ENCODE data around the gene CALML5.

GRCh38 chr10:5466451-5467206 lies 32.7 kb downstream of the CALML5 start:
- no peak for TF ChIP-seq POLR2A (IDR thresholded peaks at IDR 0.05)
- TF ChIP-seq, protein P1, sequence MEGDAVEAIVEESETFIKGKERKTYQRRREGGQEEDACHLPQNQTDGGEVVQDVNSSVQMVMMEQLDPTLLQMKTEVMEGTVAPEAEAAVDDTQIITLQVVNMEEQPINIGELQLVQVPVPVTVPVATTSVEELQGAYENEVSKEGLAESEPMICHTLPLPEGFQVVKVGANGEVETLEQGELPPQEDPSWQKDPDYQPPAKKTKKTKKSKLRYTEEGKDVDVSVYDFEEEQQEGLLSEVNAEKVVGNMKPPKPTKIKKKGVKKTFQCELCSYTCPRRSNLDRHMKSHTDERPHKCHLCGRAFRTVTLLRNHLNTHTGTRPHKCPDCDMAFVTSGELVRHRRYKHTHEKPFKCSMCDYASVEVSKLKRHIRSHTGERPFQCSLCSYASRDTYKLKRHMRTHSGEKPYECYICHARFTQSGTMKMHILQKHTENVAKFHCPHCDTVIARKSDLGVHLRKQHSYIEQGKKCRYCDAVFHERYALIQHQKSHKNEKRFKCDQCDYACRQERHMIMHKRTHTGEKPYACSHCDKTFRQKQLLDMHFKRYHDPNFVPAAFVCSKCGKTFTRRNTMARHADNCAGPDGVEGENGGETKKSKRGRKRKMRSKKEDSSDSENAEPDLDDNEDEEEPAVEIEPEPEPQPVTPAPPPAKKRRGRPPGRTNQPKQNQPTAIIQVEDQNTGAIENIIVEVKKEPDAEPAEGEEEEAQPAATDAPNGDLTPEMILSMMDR (IDR thresholded peaks at IDR 0.05) = no peak
- peak; percentile 72 for TF ChIP-seq POLR2AphosphoS5 (IDR thresholded peaks at IDR 0.05)

Measured in prostate gland (tissue), 2 donors.